ENCODE data around the gene AQP6.

The AQP6 gene

DNA sequence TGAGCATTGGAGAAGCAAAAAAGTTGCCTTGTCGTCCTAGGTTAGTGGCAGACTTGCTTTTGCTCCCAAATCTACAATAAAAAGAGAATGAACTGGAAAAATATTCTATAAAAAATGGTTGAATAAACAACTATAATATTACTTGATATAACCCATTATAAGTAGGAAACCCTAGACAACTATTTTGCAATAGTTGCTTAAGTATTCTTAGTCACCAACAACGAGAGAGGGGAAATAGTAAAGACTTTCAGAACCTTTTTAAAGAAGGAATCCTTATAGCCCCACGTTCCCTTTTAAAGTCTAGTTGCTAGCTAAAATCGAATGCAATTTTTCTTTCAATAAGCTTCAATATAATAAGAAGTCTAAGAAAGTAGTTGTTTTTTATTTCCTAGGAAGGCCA is 17.5 kb downstream of the AQP6 start:
- H3K4me2 ChIP-seq (ENCODE audit: low read length) = no peak overlapping the region
- H4K20me1 ChIP-seq (ENCODE audit: insufficient read depth, low read length) = no peaks in the 10 kb centered on the region
- no peaks in the 10 kb centered on the region for H3K79me2 ChIP-seq (ENCODE audit: insufficient read depth, low read length)
- H3K27me3 ChIP-seq (ENCODE audit: insufficient read depth, low read length) = no peaks in the 10 kb centered on the region
- 0 out of 2 replicates have a peak, but pooled peaks cover 4% of the 10 kb centered on the region for H3F3A ChIP-seq (ENCODE audit: insufficient read depth, low read length)
- H3K9me3 ChIP-seq (ENCODE audit: low read length) = no peaks in the 10 kb centered on the region
- H3K4me1 ChIP-seq (ENCODE audit: insufficient read depth, low read length, severe bottlenecking) = no peaks in the 10 kb centered on the region
- TF ChIP-seq, protein P1, sequence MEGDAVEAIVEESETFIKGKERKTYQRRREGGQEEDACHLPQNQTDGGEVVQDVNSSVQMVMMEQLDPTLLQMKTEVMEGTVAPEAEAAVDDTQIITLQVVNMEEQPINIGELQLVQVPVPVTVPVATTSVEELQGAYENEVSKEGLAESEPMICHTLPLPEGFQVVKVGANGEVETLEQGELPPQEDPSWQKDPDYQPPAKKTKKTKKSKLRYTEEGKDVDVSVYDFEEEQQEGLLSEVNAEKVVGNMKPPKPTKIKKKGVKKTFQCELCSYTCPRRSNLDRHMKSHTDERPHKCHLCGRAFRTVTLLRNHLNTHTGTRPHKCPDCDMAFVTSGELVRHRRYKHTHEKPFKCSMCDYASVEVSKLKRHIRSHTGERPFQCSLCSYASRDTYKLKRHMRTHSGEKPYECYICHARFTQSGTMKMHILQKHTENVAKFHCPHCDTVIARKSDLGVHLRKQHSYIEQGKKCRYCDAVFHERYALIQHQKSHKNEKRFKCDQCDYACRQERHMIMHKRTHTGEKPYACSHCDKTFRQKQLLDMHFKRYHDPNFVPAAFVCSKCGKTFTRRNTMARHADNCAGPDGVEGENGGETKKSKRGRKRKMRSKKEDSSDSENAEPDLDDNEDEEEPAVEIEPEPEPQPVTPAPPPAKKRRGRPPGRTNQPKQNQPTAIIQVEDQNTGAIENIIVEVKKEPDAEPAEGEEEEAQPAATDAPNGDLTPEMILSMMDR (IDR thresholded peaks at IDR 0.05; ENCODE audit: low read length) = no peak
- no peak for TF ChIP-seq EZH2 (IDR thresholded peaks at IDR 0.05; ENCODE audit: borderline replicate concordance, low read length)
- H3K9ac ChIP-seq (ENCODE audit: low read length) = no peak overlapping the region
- no peak overlapping the region for H2AFZ ChIP-seq (ENCODE audit: low read length)
- H3K27ac ChIP-seq (ENCODE audit: low read depth, low read length, poor library complexity, severe bottlenecking) = no peak overlapping the region
- H3K9me2 ChIP-seq (ENCODE audit: low read depth, low read length) = no peaks in the 10 kb centered on the region
- H3K36me3 ChIP-seq (ENCODE audit: insufficient read depth, low read length) = peaks cover 90% of the 10 kb centered on the region
- no peak overlapping the region for H3K4me3 ChIP-seq (ENCODE audit: low read depth, low read length, poor library complexity, severe bottlenecking)

GRCh38 chr12:49998453-49998852 is 25.7 kb downstream of the AQP6 start:
- H2AFZ ChIP-seq (ENCODE audit: low read length) = no peak overlapping the region
- no peak overlapping the region for H3K9ac ChIP-seq (ENCODE audit: low read length)
- no peaks in the 10 kb centered on the region for H3K4me1 ChIP-seq (ENCODE audit: insufficient read depth, low read length, severe bottlenecking)
- H3K4me2 ChIP-seq (ENCODE audit: low read length) = no peak overlapping the region
- no peaks in the 10 kb centered on the region for H3K27me3 ChIP-seq (ENCODE audit: insufficient read depth, low read length)
- no peak overlapping the region for H3K4me3 ChIP-seq (ENCODE audit: low read depth, low read length, poor library complexity, severe bottlenecking)
- peaks cover 97% of the 10 kb centered on the region for H3K36me3 ChIP-seq (ENCODE audit: insufficient read depth, low read length)
- no peaks in the 10 kb centered on the region for H3K9me3 ChIP-seq (ENCODE audit: low read length)
- no peaks in the 10 kb centered on the region for H4K20me1 ChIP-seq (ENCODE audit: insufficient read depth, low read length)
- H3F3A ChIP-seq (ENCODE audit: insufficient read depth, low read length) = no peaks in the 10 kb centered on the region
- TF ChIP-seq, protein P1 (IDR thresholded peaks at IDR 0.05; ENCODE audit: low read length) = no peak
- TF ChIP-seq EZH2 (IDR thresholded peaks at IDR 0.05; ENCODE audit: borderline replicate concordance, low read length) = no peak
- H3K9me2 ChIP-seq (ENCODE audit: low read depth, low read length) = no peaks in the 10 kb centered on the region
- no peak overlapping the region for H3K27ac ChIP-seq (ENCODE audit: low read depth, low read length, poor library complexity, severe bottlenecking)
- no peaks in the 10 kb centered on the region for H3K79me2 ChIP-seq (ENCODE audit: insufficient read depth, low read length)

GRCh38 chr12:50003595-50003994 is 30.8 kb downstream of the AQP6 start:
- TF ChIP-seq, protein P1 (IDR thresholded peaks at IDR 0.05; ENCODE audit: low read length) = no peak
- no peak for TF ChIP-seq EZH2 (IDR thresholded peaks at IDR 0.05; ENCODE audit: borderline replicate concordance, low read length)
- peaks cover 85% of the 10 kb centered on the region for H3K36me3 ChIP-seq (ENCODE audit: insufficient read depth, low read length)

More at GRCh38 chr12:50003595-50003994, 30.8 kb downstream of the AQP6 start:
- Histone ChIP-seq H3K79me2 (ENCODE audit: insufficient read depth, low read length) (peaks cover 5% of the 10 kb centered on the region; the same call in 1 of the 2 replicates), H2AFZ (ENCODE audit: low read length) (no peak overlapping the region), H3K27me3 (ENCODE audit: insufficient read depth, low read length) (no peaks in the 10 kb centered on the region), H3K27ac (ENCODE audit: low read depth, low read length, poor library complexity, severe bottlenecking) (no peak overlapping the region), H3K4me2 (ENCODE audit: low read length) (no peak overlapping the region), H3K4me3 (ENCODE audit: low read depth, low read length, poor library complexity, severe bottlenecking) (no peak overlapping the region), H3K9me3 (ENCODE audit: low read length) (no peaks in the 10 kb centered on the region), H3F3A (ENCODE audit: insufficient read depth, low read length) (no peaks in the 10 kb centered on the region), H3K4me1 (ENCODE audit: insufficient read depth, low read length, severe bottlenecking) (peaks cover 31% of the 10 kb centered on the region), H4K20me1 (ENCODE audit: insufficient read depth, low read length) (no peaks in the 10 kb centered on the region), H3K9ac (ENCODE audit: low read length) (no peak overlapping the region), H3K9me2 (ENCODE audit: low read depth, low read length) (no peaks in the 10 kb centered on the region)

Measured in OCI-LY1 (cell line).